ENCODE measurements around the gene ZNF526.

The ZNF526 gene

DNA sequence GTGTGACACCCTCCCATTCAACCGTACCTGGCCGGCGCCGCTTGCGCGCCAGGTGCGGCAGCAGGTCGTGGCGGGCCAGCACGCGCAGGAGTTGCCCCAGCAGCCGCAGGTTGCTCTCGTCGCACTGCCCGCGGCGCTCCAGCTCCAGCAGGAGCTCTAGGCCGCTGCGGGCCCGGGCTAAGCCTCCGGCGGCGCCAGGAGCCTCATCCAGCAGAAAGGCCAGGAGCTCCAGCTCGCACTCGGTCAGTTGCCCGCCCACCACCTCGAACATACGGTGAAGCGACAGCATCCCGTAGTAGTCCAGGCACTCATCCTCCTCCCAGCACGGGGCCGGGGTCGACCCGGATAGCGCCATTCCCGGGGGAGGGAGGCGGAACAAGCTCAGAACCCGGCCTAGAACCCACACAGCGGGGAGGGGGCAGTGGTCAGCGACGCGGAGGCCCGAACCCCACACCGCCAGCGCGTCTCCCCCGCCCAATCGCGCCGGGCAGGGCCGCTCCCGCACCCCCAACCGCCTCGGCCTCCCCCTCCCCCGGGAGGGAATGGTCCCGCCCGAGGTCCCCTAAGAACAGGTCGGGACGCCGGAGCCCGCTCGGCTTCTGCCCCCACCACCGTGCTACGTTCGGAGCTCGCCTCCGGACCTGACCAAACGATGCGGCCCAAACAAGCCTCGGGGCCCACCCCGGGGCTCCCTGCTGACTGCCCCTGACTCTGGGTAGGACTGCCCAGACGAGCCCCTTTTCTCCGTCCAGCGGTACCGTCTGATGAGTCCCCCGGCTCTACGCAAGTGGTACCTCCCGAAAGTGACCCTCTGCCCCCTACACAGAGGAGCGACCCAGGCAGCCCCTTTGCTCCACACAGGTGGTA lies 3.2 kb upstream of the ZNF526 start:
- Histone ChIP-seq H3K4me3 (ENCODE audit: low read depth, low read length) (peak overlapping the region; percentile 75), H3K9me3 (ENCODE audit: control insufficient read depth, insufficient read depth, low read depth, low read length) (no peaks in the 10 kb centered on the region), H3K4me1 (ENCODE audit: control insufficient read depth, insufficient read depth, low read length) (peaks cover 23% of the 10 kb centered on the region), H3K27ac (ENCODE audit: extremely low read depth, low read depth, low read length) (peak overlapping the region; percentile 92), H3K36me3 (ENCODE audit: control insufficient read depth in 2 of 2, insufficient read depth in 1 of 2, low read length in 2 of 2) (peaks cover 39 to 42% of the 10 kb centered on the region in 2 experiments)
- POLR2A ChIA-PET, result interaction anchor here (0.6 to 6.0 kb wide), 12 partner anchors 10 to 358 kb away, joined by 3 to 67 read pairs (median 4); partner anchors contain the start of gene GSK3A
- CTCF ChIA-PET, result interaction anchor here (0.6 to 2.4 kb wide), 16 partner anchors 9 to 195 kb away, joined by 3 to 17 read pairs (median 4); partner anchors contain the start of gene PAFAH1B3
- TF ChIP-seq ZNF76 (tag by site-specific recombination; IDR thresholded peaks at IDR 0.05; ENCODE audit: borderline replicate concordance, low read depth), result 0 out of 2 replicates have a peak, but pooled peaks have one; percentile 37
- TF ChIP-seq ZNF394 (tag by site-specific recombination; IDR thresholded peaks at IDR 0.05; ENCODE audit: borderline replicate concordance), result no peak
- no peak for TF ChIP-seq ZNF223 (tag by site-specific recombination; IDR thresholded peaks at IDR 0.05)
- no peak for TF ChIP-seq ZNF626 (tag by site-specific recombination; IDR thresholded peaks at IDR 0.05)
- TF ChIP-seq ZNF133 (tag by site-specific recombination; IDR thresholded peaks at IDR 0.05), result no peak
- no peak for TF ChIP-seq ZNF510 (tag by site-specific recombination; IDR thresholded peaks at IDR 0.05; ENCODE audit: insufficient replicate concordance)
- TF ChIP-seq, protein P1, sequence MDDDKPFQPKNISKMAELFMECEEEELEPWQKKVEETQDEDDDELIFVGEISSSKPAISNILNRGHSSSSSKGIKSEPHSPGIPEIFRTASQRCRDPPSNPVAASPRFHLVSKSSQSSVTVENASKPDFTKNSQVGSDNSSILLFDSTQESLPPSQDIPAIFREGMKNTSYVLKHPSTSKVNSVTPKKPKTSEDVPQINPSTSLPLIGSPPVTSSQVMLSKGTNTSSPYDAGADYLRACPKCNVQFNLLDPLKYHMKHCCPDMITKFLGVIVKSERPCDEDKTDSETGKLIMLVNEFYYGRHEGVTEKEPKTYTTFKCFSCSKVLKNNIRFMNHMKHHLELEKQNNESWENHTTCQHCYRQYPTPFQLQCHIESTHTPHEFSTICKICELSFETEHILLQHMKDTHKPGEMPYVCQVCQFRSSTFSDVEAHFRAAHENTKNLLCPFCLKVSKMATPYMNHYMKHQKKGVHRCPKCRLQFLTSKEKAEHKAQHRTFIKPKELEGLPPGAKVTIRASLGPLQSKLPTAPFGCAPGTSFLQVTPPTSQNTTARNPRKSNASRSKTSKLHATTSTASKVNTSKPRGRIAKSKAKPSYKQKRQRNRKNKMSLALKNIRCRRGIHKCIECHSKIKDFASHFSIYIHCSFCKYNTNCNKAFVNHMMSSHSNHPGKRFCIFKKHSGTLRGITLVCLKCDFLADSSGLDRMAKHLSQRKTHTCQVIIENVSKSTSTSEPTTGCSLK (tag by site-specific recombination; IDR thresholded peaks at IDR 0.05), result no peak
- TF ChIP-seq, protein P2, sequence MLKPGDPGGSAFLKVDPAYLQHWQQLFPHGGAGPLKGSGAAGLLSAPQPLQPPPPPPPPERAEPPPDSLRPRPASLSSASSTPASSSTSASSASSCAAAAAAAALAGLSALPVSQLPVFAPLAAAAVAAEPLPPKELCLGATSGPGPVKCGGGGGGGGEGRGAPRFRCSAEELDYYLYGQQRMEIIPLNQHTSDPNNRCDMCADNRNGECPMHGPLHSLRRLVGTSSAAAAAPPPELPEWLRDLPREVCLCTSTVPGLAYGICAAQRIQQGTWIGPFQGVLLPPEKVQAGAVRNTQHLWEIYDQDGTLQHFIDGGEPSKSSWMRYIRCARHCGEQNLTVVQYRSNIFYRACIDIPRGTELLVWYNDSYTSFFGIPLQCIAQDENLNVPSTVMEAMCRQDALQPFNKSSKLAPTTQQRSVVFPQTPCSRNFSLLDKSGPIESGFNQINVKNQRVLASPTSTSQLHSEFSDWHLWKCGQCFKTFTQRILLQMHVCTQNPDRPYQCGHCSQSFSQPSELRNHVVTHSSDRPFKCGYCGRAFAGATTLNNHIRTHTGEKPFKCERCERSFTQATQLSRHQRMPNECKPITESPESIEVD (tag by site-specific recombination; IDR thresholded peaks at IDR 0.05), result no peak
- no peak for TF ChIP-seq ZNF521 (tag by site-specific recombination; IDR thresholded peaks at IDR 0.05)
- TF ChIP-seq ZNF558 (tag by site-specific recombination; IDR thresholded peaks at IDR 0.05), result no peak
- no peak for TF ChIP-seq ZNF768 (tag by site-specific recombination; IDR thresholded peaks at IDR 0.05)
- TF ChIP-seq, protein P3, sequence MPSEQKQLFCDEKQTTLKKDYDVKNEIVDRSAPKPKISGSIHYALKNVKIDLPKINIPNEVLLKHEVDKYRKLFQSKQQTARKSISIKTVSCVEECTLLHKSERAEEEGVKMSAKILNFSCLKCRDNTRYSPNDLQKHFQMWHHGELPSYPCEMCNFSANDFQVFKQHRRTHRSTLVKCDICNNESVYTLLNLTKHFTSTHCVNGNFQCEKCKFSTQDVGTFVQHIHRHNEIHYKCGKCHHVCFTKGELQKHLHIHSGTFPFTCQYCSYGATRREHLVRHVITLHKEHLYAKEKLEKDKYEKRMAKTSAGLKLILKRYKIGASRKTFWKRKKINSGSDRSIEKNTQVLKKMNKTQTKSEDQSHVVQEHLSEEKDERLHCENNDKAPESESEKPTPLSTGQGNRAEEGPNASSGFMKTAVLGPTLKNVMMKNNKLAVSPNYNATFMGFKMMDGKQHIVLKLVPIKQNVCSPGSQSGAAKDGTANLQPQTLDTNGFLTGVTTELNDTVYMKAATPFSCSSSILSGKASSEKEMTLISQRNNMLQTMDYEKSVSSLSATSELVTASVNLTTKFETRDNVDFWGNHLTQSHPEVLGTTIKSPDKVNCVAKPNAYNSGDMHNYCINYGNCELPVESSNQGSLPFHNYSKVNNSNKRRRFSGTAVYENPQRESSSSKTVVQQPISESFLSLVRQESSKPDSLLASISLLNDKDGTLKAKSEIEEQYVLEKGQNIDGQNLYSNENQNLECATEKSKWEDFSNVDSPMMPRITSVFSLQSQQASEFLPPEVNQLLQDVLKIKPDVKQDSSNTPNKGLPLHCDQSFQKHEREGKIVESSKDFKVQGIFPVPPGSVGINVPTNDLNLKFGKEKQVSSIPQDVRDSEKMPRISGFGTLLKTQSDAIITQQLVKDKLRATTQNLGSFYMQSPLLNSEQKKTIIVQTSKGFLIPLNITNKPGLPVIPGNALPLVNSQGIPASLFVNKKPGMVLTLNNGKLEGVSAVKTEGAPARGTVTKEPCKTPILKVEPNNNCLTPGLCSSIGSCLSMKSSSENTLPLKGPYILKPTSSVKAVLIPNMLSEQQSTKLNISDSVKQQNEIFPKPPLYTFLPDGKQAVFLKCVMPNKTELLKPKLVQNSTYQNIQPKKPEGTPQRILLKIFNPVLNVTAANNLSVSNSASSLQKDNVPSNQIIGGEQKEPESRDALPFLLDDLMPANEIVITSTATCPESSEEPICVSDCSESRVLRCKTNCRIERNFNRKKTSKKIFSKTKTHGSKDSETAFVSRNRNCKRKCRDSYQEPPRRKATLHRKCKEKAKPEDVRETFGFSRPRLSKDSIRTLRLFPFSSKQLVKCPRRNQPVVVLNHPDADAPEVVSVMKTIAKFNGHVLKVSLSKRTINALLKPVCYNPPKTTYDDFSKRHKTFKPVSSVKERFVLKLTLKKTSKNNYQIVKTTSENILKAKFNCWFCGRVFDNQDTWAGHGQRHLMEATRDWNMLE (tag by site-specific recombination; conservative IDR thresholded peaks at IDR 0.05; ENCODE audit: low read depth), result no peak
- TF ChIP-seq ZNF785 (tag by site-specific recombination; IDR thresholded peaks at IDR 0.05), result no peak
- peak; percentile 19; the same call in 1 of the 2 replicates for TF ChIP-seq KLF1 (tag by site-specific recombination; IDR thresholded peaks at IDR 0.05)
- TF ChIP-seq ZNF311 (tag by site-specific recombination; IDR thresholded peaks at IDR 0.05; ENCODE audit: borderline replicate concordance), result no peak
- no peak for TF ChIP-seq KLF8 (tag by site-specific recombination; IDR thresholded peaks at IDR 0.05)
- no peak for TF ChIP-seq FEZF1 (tag by site-specific recombination; IDR thresholded peaks at IDR 0.05)
- TF ChIP-seq ZNF621 (tag by site-specific recombination; IDR thresholded peaks at IDR 0.05), result no peak
- 0 out of 2 replicates have a peak, but pooled peaks have one; percentile 45 for TF ChIP-seq MEIS1 (CRISPR knock-in tag; IDR thresholded peaks at IDR 0.05; ENCODE audit: borderline replicate concordance)
- no peak for TF ChIP-seq ZNF623 (tag by site-specific recombination; IDR thresholded peaks at IDR 0.05)
- TF ChIP-seq ZNF184 (tag by site-specific recombination; IDR thresholded peaks at IDR 0.05), result no peak
- no peak for TF ChIP-seq PRDM1 (tag by site-specific recombination; IDR thresholded peaks at IDR 0.05)
- peak; percentile 55 for TF ChIP-seq SCRT1 (tag by site-specific recombination; IDR thresholded peaks at IDR 0.05; ENCODE audit: borderline replicate concordance)
- TF ChIP-seq, protein P4, sequence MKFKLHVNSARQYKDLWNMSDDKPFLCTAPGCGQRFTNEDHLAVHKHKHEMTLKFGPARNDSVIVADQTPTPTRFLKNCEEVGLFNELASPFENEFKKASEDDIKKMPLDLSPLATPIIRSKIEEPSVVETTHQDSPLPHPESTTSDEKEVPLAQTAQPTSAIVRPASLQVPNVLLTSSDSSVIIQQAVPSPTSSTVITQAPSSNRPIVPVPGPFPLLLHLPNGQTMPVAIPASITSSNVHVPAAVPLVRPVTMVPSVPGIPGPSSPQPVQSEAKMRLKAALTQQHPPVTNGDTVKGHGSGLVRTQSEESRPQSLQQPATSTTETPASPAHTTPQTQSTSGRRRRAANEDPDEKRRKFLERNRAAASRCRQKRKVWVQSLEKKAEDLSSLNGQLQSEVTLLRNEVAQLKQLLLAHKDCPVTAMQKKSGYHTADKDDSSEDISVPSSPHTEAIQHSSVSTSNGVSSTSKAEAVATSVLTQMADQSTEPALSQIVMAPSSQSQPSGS (tag by site-specific recombination; IDR thresholded peaks at IDR 0.05; ENCODE audit: low read depth), result no peak
- TF ChIP-seq ZNF701 (tag by site-specific recombination; IDR thresholded peaks at IDR 0.05), result no peak
- no peak for TF ChIP-seq ZNF302 (tag by site-specific recombination; IDR thresholded peaks at IDR 0.05; ENCODE audit: low read depth)
- TF ChIP-seq ZNF707 (tag by site-specific recombination; IDR thresholded peaks at IDR 0.05), result no peak

Measured in HEK293 (cell line).